ENCODE measurements around the gene GRPEL2.

The GRPEL2 gene

GRCh38 chr5:149358868-149359495, 13.7 kb downstream of the GRPEL2 start:
- no peak for DNase-seq

GRCh38 chr5:149360272-149360671, 15.0 kb downstream of the GRPEL2 start:
- no peak for DNase-seq

- no peak for DNase-seq
Measured at GRCh38 chr5:149362541-149362940, 17.2 kb downstream of the GRPEL2 start.

GRCh38 chr5:149363358-149363757, 18.1 kb downstream of the GRPEL2 start:
- DNase-seq = no peak

- DNase-seq = no peak
Measured at GRCh38 chr5:149363936-149364335, 18.6 kb downstream of the GRPEL2 start.

DNA sequence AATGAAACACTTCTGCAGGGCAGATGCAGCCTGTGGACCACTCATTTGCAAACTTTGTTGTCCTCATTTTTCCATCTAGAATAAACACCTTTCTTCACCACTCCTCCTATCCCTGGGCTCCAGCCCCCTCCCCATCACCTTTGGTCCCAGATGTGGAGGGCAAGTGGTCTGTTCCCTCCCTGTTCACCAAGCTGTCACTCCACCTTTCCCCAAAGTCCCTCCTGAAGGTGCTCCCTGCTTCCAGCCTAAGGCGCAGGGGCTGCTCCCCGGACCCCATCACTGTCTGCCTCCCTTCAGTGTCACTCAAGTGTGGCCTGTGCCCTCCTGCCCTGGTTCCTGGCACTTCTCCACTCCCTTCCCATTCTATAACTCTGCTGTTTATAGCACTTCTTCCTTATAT, 19.4 kb downstream of the GRPEL2 start:
- no peak for DNase-seq

DNA sequence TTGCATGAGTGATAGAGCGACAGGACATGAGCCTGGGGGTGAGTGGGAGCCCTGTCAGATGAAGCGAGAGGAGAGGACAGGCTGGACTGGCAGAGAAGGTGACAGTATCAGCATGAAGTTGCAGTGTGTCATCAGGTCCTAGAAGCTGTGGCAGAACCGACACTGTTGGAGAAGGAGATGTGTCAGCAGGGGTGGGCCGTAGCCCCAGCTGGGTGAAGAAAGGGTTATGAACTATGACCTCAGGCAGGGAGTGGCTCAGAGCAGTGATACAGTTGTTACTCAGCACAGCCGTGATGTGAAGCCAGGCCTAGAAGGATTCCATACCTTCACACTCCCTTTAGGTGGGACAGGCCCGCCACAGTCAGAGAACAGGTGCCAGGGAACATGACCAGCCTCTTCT, 20.1 kb downstream of the GRPEL2 start:
- no peak for DNase-seq

DNA sequence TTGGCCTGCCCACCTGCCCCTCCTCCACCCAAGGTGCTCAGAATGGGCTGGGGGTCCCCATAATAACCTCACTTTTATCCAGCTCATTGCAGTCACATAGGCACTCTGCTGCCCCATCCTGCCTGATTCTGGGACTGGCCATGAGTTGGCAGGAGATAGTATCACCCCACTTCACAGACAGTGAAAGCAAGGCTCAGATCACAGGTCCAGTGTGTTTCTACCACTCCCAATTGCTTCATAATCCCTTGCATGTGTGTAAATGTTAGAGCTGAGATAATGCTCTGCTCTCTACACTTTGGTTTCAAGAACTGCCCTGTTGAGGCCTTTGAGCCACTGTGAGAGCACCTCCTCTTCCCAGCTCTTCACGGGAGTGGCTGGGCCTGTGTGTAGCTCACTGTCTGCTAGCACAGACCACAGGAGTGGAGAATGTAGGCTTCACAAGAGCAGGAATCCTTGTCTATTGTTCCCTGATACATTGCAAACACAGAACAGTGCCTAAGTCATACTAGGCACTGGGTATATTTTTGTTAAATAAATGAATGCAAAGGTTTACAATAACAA, 20.9 kb downstream of the GRPEL2 start:
- no peak for DNase-seq

GRCh38 chr5:149367249-149367971, 22.1 kb downstream of the GRPEL2 start:
- peak; percentile 61 for DNase-seq

DNA sequence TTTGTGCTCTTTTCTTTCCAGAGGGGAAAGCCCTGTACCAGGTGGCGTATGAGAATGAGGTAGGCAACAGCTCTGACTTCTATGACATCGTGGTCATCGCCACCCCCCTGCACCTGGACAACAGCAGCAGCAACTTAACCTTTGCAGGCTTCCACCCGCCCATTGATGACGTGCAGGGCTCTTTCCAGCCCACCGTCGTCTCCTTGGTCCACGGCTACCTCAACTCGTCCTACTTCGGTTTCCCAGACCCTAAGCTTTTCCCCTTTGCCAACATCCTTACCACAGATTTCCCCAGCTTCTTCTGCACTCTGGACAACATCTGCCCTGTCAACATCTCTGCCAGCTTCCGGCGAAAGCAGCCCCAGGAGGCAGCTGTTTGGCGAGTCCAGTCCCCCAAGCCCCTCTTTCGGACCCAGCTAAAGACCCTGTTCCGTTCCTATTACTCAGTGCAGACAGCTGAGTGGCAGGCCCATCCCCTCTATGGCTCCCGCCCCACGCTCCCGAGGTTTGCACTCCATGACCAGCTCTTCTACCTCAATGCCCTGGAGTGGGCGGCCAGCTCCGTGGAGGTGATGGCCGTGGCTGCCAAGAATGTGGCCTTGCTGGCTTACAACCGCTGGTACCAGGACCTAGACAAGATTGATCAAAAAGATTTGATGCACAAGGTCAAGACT, 22.8 kb downstream of the GRPEL2 start:
- DNase-seq = no peak

- DNase-seq = no peak
Measured at GRCh38 chr5:149370878-149371277, 25.6 kb downstream of the GRPEL2 start.

GRCh38 chr5:149371296-149371962, 26.1 kb downstream of the GRPEL2 start:
- DNase-seq = peak; percentile 76

GRCh38 chr5:149372076-149372795, 26.9 kb downstream of the GRPEL2 start:
- DNase-seq = no peak

- DNase-seq = no peak
Measured at GRCh38 chr5:149372932-149373331, 27.6 kb downstream of the GRPEL2 start.

DNA sequence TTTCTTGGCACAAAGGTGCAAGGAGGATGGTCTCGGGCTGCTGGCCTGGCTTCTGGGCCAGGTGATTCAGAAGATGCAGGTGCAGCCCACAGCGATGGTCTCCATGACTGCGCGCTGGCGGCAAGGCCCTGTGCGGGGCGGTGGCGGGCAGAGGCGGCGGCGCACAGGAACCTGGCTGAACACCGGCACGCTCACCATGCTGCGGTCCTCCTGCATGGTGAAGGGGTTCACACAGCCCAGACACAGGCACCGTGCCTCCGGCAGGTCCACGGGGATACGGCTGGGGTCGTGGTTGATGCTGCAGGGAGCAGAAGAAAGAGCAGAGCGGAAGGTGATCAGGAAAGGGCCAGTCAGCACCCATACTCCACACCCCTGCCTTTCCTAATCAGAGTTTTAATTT, 29.0 kb downstream of the GRPEL2 start:
- no peak for DNase-seq

- DNase-seq = no peak
Measured at GRCh38 chr5:149374801-149375200, 29.5 kb downstream of the GRPEL2 start.

DNA sequence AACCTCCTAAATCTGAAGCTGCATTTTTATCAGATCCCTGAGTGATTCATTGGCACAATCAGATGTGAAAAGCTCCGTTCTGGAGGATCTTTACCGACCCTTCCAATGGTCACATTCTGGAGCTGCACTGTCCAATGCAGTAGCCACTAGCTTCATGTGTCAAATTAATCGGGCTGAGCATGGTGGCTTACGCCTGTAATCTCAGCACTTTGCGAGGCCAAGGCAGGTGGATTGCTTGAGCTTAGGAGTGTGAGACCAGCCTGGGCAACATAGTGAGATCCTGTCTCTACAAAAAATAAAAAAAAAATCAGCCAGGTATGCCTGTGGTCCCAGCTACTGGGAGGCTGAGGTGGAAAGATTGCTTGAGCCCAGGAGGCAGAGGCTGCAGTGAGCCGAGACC, 30.1 kb downstream of the GRPEL2 start:
- no peak for DNase-seq

DNA sequence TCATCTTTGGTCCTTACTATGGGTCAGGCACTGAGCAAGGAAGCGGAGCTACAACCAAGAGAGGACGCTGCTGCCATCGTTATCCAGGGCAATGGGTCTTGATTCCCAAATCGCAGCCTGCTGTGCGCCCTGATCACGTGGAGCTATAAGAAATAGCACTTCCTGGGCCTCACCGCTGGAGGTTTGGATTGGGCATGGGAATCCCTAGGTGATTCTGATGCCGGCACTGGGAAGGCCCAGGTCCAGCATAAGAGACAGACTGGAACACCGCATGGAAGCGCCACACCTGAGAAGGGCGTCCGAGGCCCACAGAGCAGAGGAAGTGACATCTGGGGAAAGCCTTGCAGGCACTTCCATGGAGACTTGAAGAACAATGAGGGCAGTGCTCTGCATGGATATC, 30.8 kb downstream of the GRPEL2 start:
- no peak for DNase-seq

GRCh38 chr5:149376711-149377447, 31.6 kb downstream of the GRPEL2 start:
- no peak for DNase-seq

GRCh38 chr5:149378241-149378820, 33.0 kb downstream of the GRPEL2 start:
- no peak for DNase-seq

GRCh38 chr5:149379177-149379761, 34.0 kb downstream of the GRPEL2 start, which contains the start of gene IL17B:
IL17B (minus strand) TSS chr5:149379292; CDS start chr5:149379225, 67 bp downstream.
- DNase-seq = no peak

All from CD4-positive, alpha-beta T cell treated with Interleukin-17A for 1 hour (primary cell).